HepG2 (cell line): ENCODE data around the gene ST3GAL4. TPM values are rescaled to one million over a fixed set of nuclear protein-coding genes. Genes with fewer than 3 reads are reported as not detected.

ENCODE experiments used
- ATAC-seq: fragments of 200-7000 bp; cut with Tn5 transposase; 3 replicates; pipeline ENCODE4 v1.9.1; 2020; ENCODE audit warnings: mild to moderate bottlenecking, moderate library complexity
- BruUV-seq: library from RNA; stranded (reverse); fragments of 400-500 nt; replicated peaks from 2 replicates; lab custom pipeline; 2021; lab: Mats Ljungman, UMichigan
- CTCF ChIA-PET: fragments of 300-600 bp; formaldehyde crosslinking; extraction: SDS; loops from one replicate; lab custom pipeline; 2021; ENCODE audit warnings: low total read pairs, inconsistent platforms, low intra/inter-chr PET ratio; lab: Yijun Ruan, JAX
- POLR2A ChIA-PET: fragments of 350-600 bp; sonication (Branson Sonifier 250); formaldehyde crosslinking; loops from one replicate; lab custom pipeline; 2020; ENCODE audit warnings: antibody characterized with exemption, inconsistent platforms; lab: Yijun Ruan, JAX
- DNase-seq: peaks from one replicate; pipeline ENCODE4 v3.0.0-alpha.2; 2015; ENCODE audit warnings: low spot score
- FAIRE-seq: peaks from 3 replicates; lab custom pipeline; 2011; peaks lifted over from hg19 to GRCh38; lab: Jason Lieb, UNC
- H2AFZ ChIP-seq: one replicate; pipeline ENCODE4 v1.6.1; 2011; ENCODE audit warnings: low read length, inconsistent platforms
- H3K27ac ChIP-seq: fragments of 300-600 bp; 3 replicates; pipeline ENCODE4 v1.8.0; 2011; ENCODE audit warnings: mixed run types, mild to moderate bottlenecking, mixed read lengths, low read length, inconsistent platforms; ENCODE audit not compliant: insufficient read depth; ENCODE audit errors: extremely low read length
- H3K27me3 ChIP-seq, 2 experiments: fragments of 200-600 bp in 1 of 2; 2 replicates in 1 of 2; 3 replicates in 1 of 2; pipeline versions ENCODE4 v1.6.0 to v1.8.0; 2011; ENCODE audit warnings: low read length in 2 of 2, mild to moderate bottlenecking in 2 of 2, moderate library complexity in 2 of 2, inconsistent platforms in 1 of 2; ENCODE audit not compliant: insufficient read depth in 2 of 2, control insufficient read depth in 1 of 2
- H3K36me3 ChIP-seq, 2 experiments: fragments of 200-600 bp in 1 of 2; replicated peaks in 1 of 2; 2 replicates in 1 of 2; 3 replicates in 1 of 2; pipeline versions ENCODE4 v1.5.1 to v1.8.0; 2011; ENCODE audit warnings: low read length in 2 of 2, inconsistent platforms in 1 of 2; ENCODE audit not compliant: insufficient read depth in 2 of 2, control insufficient read depth in 1 of 2
- H3K4me1 ChIP-seq: 2 replicates; pipeline ENCODE4 v1.5.1; 2012; ENCODE audit warnings: low read length, inconsistent platforms; ENCODE audit not compliant: insufficient read depth
- H3K4me2 ChIP-seq: 2 replicates; pipeline ENCODE4 v1.6.0; 2011; ENCODE audit warnings: low read depth, low read length, inconsistent platforms
- H3K4me3 ChIP-seq, 3 experiments: fragments of 200-600 bp in 1 of 3; sonication (generic), shearing (Covaris generic) in 1 of 3; replicated peaks in 1 of 3; 2 replicates each; pipeline ENCODE4 v1.5.1; 2011 to 2016; ENCODE audit warnings: low read length in 3 of 3, inconsistent platforms in 2 of 3, low read depth in 2 of 3, mild to moderate bottlenecking in 2 of 3, control low read depth in 1 of 3, mixed read lengths in 1 of 3; ENCODE audit not compliant: insufficient read depth in 1 of 3
- H3K79me2 ChIP-seq: one replicate; pipeline ENCODE4 v1.6.1; 2011; ENCODE audit warnings: low read length, inconsistent platforms; ENCODE audit not compliant: insufficient read depth
- H3K9ac ChIP-seq: 2 replicates; pipeline ENCODE4 v1.6.0; 2011; ENCODE audit warnings: mild to moderate bottlenecking, low read depth, low read length, inconsistent platforms; ENCODE audit not compliant: insufficient read depth
- H3K9me3 ChIP-seq: 2 replicates; pipeline ENCODE4 v1.5.1; 2012; ENCODE audit warnings: mild to moderate bottlenecking, low read length
- H4K20me1 ChIP-seq: 2 replicates; pipeline ENCODE4 v1.6.0; 2011; ENCODE audit warnings: inconsistent platforms, mild to moderate bottlenecking, low read length, moderate library complexity; ENCODE audit not compliant: insufficient read depth
- CREB1 ChIP-seq, 2 experiments: fragments of 450-650 bp in 1 of 2; IDR thresholded peaks; 2 replicates each; pipeline ENCODE4 v1.6.1; 2016 to 2017; ENCODE audit warnings: control low read depth in 1 of 2, mild to moderate bottlenecking in 1 of 2, missing compliant biosample characterization in 1 of 2, missing genetic modification characterization in 1 of 2
- HMG20A ChIP-seq: IDR thresholded peaks from 2 replicates; pipeline ENCODE4 v1.6.1; 2016; ENCODE audit warnings: borderline replicate concordance
- MED1 ChIP-seq: sonication (generic); formaldehyde crosslinking; IDR thresholded peaks from 2 replicates; pipeline ENCODE4 v1.4.0; 2020; ENCODE audit warnings: missing genetic modification reagents
- NKX3-1 ChIP-seq: sonication (generic); formaldehyde crosslinking; IDR thresholded peaks from 2 replicates; pipeline ENCODE4 v1.5.0; 2020; ENCODE audit warnings: missing genetic modification reagents
- POLR2AphosphoS5 ChIP-seq: IDR thresholded peaks from 2 replicates; pipeline ENCODE4 v1.6.1; 2012; ENCODE audit warnings: low read depth, low read length
- RBM39 ChIP-seq: fragments of 200-400 bp; formaldehyde crosslinking; IDR thresholded peaks from one replicate; pipeline ENCODE4 v1.6.1; 2018; ENCODE audit warnings: antibody characterized with exemption, mild to moderate bottlenecking, low read depth, low read length; ENCODE audit not compliant: poor library complexity, severe bottlenecking
- SALL1 ChIP-seq: sonication (generic); formaldehyde crosslinking; IDR thresholded peaks from 2 replicates; pipeline ENCODE4 v1.8.0; 2022; ENCODE audit warnings: mild to moderate bottlenecking, missing genetic modification reagents
- ZNF205 ChIP-seq: IDR thresholded peaks from 2 replicates; pipeline ENCODE4 v1.6.1; 2018; ENCODE audit warnings: missing biosample characterization, missing genetic modification reagents
- ZNF33A ChIP-seq: sonication (generic); formaldehyde crosslinking; IDR thresholded peaks from 2 replicates; pipeline ENCODE4 v1.5.1; 2020; ENCODE audit warnings: missing genetic modification reagents, mild to moderate bottlenecking, moderate library complexity, borderline replicate concordance
- ZNF720 ChIP-seq: sonication (generic); formaldehyde crosslinking; IDR thresholded peaks from 2 replicates; pipeline ENCODE4 v1.4.0; 2020; ENCODE audit warnings: missing genetic modification reagents
- WGBS: methylation state at CpG from one replicate; pipeline ENCODE4 v1.1.6; 2017; ENCODE audit warnings: low lambda C conversion rate; 5-methylcytosine and 5-hydroxymethylcytosine counted together
- in situ Hi-C: cut with HindIII; loops from 2 replicates; pipeline ENCODE4 v1.10.0; 2017; ENCODE audit warnings: low pct_unique_long_range_greater_than_20kb; ENCODE audit not compliant: extremely low pct_ligation_motif_present
- intact Hi-C: fragments of 100-400 bp; cut with micrococcal nuclease; formaldehyde crosslinking; loops from one replicate; pipeline ENCODE4 v1.10.0; 2022; ENCODE audit not compliant: unreplicated experiment
- polyA plus RNA-seq, 8 experiments: library from polyadenylated mRNA; depleted of rRNA in 3 of 8; stranded (reverse) in 7 of 8; unstranded in 1 of 8; fragments of >200 nt; fragmentation: Illumina TruSeq in 4 of 8; extraction: Trizol in 4 of 8; gene quantifications; 2 replicates each; pipeline versions ENCODE4 v1.2.1 to v1.2.3, GENCODE V29; 2011 to 2016; ENCODE audit warnings: low read depth in 4 of 8, missing spikeins in 1 of 8, mixed read lengths in 1 of 8; ENCODE audit not compliant: insufficient read depth in 1 of 8
- total RNA-seq, 5 experiments: library from RNA; depleted of rRNA; stranded (reverse); fragments of >200 nt; fragmentation: Illumina TruSeq; extraction: Trizol; gene quantifications; 2 replicates each; pipeline ENCODE4 v1.2.3, GENCODE V29; 2016; ENCODE audit warnings: low read depth in 1 of 5
- TF ChIP-seq, protein P1 (sequence below): sonication (generic); formaldehyde crosslinking; IDR thresholded peaks from 2 replicates; pipeline ENCODE4 v1.4.0; 2020; ENCODE audit warnings: missing genetic modification reagents, borderline replicate concordance
- TF ChIP-seq, protein P2 (sequence below): sonication (generic); formaldehyde crosslinking; IDR thresholded peaks from 2 replicates; pipeline ENCODE4 v1.5.0; 2020; ENCODE audit warnings: mild to moderate bottlenecking, missing genetic modification reagents
- TF ChIP-seq, protein P3 (sequence below): sonication (generic); formaldehyde crosslinking; IDR thresholded peaks from 2 replicates; pipeline ENCODE4 v1.8.1; 2023; ENCODE audit warnings: mild to moderate bottlenecking, missing genetic modification reagents, borderline replicate concordance
- TF ChIP-seq, protein P4 (sequence below): IDR thresholded peaks from 2 replicates; pipeline ENCODE4 v1.6.1; 2012; ENCODE audit warnings: low read depth, low read length, improper control_type of control experiment

Gene ST3GAL4
- total and polyA plus RNA-seq, 2 of the 13 experiments (the other 11 are each of a cell fraction or from before 2014, with no cell fraction given): 9.1 to 13.3 TPM

DNA sequence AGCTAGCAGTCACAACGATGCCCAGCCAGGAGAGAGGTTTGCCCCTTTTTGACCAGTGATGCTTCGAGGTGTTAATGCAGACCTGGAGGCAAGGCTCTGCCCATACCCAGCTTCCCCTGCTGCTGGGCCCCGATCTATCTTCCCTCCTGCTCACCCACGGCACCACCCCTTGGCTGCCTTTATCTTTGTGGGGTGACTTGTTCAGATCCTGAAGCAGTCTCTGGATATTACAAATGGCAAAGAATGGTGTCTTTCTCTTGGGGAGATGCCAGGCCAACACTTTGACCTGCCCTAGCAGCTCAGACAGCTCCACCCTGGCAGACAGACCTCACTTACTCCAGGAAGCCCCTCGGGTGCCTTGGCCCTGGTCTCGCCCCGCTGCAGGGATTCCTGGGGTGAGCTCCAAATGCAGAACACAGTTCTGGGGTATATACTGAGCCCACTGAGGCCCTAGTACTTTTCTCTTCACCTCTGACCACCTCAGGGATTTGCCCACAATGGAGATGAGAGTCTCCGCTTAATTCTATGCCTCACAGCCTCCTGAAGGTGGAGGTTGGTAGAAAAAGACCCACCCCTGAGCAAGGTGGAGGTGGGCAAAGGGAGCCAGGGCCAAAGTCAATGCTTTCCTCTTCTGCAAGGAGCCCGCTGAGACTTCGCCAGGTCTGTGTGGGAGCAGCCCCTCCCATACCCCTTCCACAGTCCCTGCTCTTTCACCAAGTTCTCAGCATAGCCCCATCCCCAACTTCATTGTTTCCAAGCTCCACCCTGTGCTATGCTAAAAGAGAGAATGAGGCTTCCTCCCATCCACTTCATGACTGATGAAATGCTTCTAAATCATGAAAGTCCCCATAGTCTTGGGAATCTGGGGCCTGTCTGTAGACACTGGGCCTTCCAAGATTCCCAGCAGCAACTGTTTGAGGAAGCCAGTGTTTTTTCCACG, 11.1 kb upstream of the ST3GAL4 start:
- H4K20me1 ChIP-seq: no peaks in the 10 kb centered on the region
- BruUV-seq: no TSS peak
- H3K36me3 ChIP-seq: peaks cover 11 to 27% of the 10 kb centered on the region in 2 experiments; a peak in 4 of 5 replicates
- no peak overlapping the region for H3K4me3 ChIP-seq
- no peaks in the 10 kb centered on the region for H3K9me3 ChIP-seq
- no peak for ATAC-seq
- H3K4me2 ChIP-seq: no peak overlapping the region
- H2AFZ ChIP-seq: no peak overlapping the region
- no peaks in the 10 kb centered on the region for H3K79me2 ChIP-seq
- intact Hi-C loops: no loop called here
- peaks cover 17% of the 10 kb centered on the region for H3K4me1 ChIP-seq
- ChIA-PET CTCF (no interaction called here), POLR2A (no interaction called here)
- no peak for DNase-seq
- no peak overlapping the region for H3K9ac ChIP-seq
- no peak overlapping the region for H3K27ac ChIP-seq
- WGBS: 87% methylated on average over 11 of the region's 11 CpGs
- no peak for FAIRE-seq
- no peaks in the 10 kb centered on the region for H3K27me3 ChIP-seq
- in situ Hi-C loops: no loop called here
- TF ChIP-seq ZNF720 (CRISPR knock-in tag) (no peak), MED1 (CRISPR knock-in tag) (no peak), RBM39 (no peak), ZNF205 (CRISPR knock-in tag) (no peak), ZNF33A (CRISPR knock-in tag) (no peak), SALL1 (CRISPR knock-in tag) (no peak), HMG20A (CRISPR knock-in tag) (no peak), NKX3-1 (CRISPR knock-in tag) (no peak), CREB1 (IDR thresholded peaks at IDR 0.05) (no peak), CREB1 (CRISPR knock-in tag; IDR thresholded peaks at IDR 0.05) (no peak), POLR2AphosphoS5 (no peak)
- TF ChIP-seq, protein P1, sequence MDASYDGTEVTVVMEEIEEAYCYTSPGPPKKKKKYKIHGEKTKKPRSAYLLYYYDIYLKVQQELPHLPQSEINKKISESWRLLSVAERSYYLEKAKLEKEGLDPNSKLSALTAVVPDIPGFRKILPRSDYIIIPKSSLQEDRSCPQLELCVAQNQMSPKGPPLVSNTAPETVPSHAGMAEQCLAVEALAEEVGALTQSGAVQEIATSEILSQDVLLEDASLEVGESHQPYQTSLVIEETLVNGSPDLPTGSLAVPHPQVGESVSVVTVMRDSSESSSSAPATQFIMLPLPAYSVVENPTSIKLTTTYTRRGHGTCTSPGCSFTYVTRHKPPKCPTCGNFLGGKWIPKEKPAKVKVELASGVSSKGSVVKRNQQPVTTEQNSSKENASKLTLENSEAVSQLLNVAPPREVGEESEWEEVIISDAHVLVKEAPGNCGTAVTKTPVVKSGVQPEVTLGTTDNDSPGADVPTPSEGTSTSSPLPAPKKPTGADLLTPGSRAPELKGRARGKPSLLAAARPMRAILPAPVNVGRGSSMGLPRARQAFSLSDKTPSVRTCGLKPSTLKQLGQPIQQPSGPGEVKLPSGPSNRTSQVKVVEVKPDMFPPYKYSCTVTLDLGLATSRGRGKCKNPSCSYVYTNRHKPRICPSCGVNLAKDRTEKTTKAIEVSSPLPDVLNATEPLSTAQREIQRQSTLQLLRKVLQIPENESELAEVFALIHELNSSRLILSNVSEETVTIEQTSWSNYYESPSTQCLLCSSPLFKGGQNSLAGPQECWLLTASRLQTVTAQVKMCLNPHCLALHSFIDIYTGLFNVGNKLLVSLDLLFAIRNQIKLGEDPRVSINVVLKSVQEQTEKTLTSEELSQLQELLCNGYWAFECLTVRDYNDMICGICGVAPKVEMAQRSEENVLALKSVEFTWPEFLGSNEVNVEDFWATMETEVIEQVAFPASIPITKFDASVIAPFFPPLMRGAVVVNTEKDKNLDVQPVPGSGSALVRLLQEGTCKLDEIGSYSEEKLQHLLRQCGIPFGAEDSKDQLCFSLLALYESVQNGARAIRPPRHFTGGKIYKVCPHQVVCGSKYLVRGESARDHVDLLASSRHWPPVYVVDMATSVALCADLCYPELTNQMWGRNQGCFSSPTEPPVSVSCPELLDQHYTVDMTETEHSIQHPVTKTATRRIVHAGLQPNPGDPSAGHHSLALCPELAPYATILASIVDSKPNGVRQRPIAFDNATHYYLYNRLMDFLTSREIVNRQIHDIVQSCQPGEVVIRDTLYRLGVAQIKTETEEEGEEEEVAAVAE (CRISPR knock-in tag): no peak
- TF ChIP-seq, protein P2, sequence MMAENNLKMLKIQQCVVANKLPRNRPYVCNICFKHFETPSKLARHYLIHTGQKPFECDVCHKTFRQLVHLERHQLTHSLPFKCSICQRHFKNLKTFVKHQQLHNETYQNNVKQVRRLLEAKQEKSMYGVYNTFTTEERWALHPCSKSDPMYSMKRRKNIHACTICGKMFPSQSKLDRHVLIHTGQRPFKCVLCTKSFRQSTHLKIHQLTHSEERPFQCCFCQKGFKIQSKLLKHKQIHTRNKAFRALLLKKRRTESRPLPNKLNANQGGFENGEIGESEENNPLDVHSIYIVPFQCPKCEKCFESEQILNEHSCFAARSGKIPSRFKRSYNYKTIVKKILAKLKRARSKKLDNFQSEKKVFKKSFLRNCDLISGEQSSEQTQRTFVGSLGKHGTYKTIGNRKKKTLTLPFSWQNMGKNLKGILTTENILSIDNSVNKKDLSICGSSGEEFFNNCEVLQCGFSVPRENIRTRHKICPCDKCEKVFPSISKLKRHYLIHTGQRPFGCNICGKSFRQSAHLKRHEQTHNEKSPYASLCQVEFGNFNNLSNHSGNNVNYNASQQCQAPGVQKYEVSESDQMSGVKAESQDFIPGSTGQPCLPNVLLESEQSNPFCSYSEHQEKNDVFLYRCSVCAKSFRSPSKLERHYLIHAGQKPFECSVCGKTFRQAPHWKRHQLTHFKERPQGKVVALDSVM (CRISPR knock-in tag): no peak
- TF ChIP-seq, protein P3, sequence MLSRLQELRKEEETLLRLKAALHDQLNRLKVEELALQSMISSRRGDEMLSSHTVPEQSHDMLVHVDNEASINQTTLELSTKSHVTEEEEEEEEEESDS: no peak
- TF ChIP-seq, protein P4, sequence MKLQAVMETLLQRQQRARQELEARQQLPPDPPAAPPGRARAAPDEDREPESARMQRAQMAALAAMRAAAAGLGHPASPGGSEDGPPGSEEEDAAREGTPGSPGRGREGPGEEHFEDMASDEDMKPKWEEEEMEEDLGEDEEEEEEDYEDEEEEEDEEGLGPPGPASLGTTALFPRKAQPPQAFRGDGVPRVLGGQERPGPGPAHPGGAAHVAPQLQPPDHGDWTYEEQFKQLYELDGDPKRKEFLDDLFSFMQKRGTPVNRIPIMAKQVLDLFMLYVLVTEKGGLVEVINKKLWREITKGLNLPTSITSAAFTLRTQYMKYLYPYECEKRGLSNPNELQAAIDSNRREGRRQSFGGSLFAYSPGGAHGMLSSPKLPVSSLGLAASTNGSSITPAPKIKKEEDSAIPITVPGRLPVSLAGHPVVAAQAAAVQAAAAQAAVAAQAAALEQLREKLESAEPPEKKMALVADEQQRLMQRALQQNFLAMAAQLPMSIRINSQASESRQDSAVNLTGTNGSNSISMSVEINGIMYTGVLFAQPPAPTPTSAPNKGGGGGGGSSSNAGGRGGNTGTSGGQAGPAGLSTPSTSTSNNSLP: no peak
